Bronchial epithelial cell (primary cell): ENCODE measurements around the gene FHIT. TPM values are rescaled to one million over a fixed set of nuclear protein-coding genes. Genes with fewer than 3 reads are reported as not detected.

Experiments used
- DNase-seq: peaks from one replicate; pipeline ENCODE4 v3.0.0-alpha.2; 2010; ENCODE audit warnings: low read depth
- FAIRE-seq: peaks from 2 replicates; lab custom pipeline; 2011; peaks lifted over from hg19 to GRCh38; lab: Jason Lieb, UNC
- H3K27me3 ChIP-seq: 2 replicates; pipeline ENCODE4 v1.5.1; 2011; ENCODE audit warnings: low read length; ENCODE audit not compliant: control insufficient read depth, insufficient read depth
- H3K36me3 ChIP-seq: 2 replicates; pipeline ENCODE4 v1.5.1; 2011; ENCODE audit warnings: low read length; ENCODE audit not compliant: control insufficient read depth, insufficient read depth
- H3K4me3 ChIP-seq: 2 replicates; pipeline ENCODE4 v1.5.1; 2011; ENCODE audit warnings: mild to moderate bottlenecking, low read depth, low read length, control low read depth
- CTCF ChIP-seq: IDR thresholded peaks from 2 replicates; pipeline ENCODE4 v1.5.1; 2011; ENCODE audit warnings: mild to moderate bottlenecking, moderate library complexity, low read length, control low read depth, inconsistent platforms; ENCODE audit not compliant: insufficient read depth, severe bottlenecking
- total RNA-seq: library from RNA; depleted of rRNA; stranded (reverse); fragments of >200 nt; gene quantifications from 2 replicates; pipeline ENCODE4 v1.2.1, GENCODE V29; 2014

The FHIT gene
- total RNA-seq, 1 donor from 2014 or later: 1.6 TPM

- no peak overlapping the region for H3K4me3 ChIP-seq
- no peak for DNase-seq
These were observed 1418.5 kb downstream of the FHIT start for GRCh38 chr3:59832702-59833101.

GRCh38 chr3:59832241-59832640 lies 1419.0 kb downstream of the FHIT start:
- TF ChIP-seq CTCF: no peak
- DNase-seq (no peak), FAIRE-seq (no peak)
- no peak overlapping the region for H3K4me3 ChIP-seq
- no peaks in the 10 kb centered on the region for H3K36me3 ChIP-seq
- no peaks in the 10 kb centered on the region for H3K27me3 ChIP-seq

More at GRCh38 chr3:59832702-59833101, 1418.5 kb downstream of the FHIT start:
- H3K36me3 ChIP-seq: no peaks in the 10 kb centered on the region
- FAIRE-seq: no peak
- TF ChIP-seq CTCF: no peak
- no peaks in the 10 kb centered on the region for H3K27me3 ChIP-seq

- TF ChIP-seq CTCF: no peak
- DNase-seq (no peak), FAIRE-seq (no peak)
- no peaks in the 10 kb centered on the region for H3K36me3 ChIP-seq
- no peak overlapping the region for H3K4me3 ChIP-seq
- H3K27me3 ChIP-seq: no peaks in the 10 kb centered on the region
These were observed 1419.9 kb downstream of the FHIT start for GRCh38 chr3:59831394-59831793.

GRCh38 chr3:59829527-59829926 lies 1421.7 kb downstream of the FHIT start:
- DNase-seq (no peak), FAIRE-seq (no peak)
- Histone ChIP-seq H3K27me3 (no peaks in the 10 kb centered on the region), H3K36me3 (no peaks in the 10 kb centered on the region), H3K4me3 (no peak overlapping the region)
- TF ChIP-seq CTCF: no peak

- no peak for TF ChIP-seq CTCF
- FAIRE-seq (no peak), DNase-seq (no peak)
- Histone ChIP-seq H3K36me3 (no peaks in the 10 kb centered on the region), H3K4me3 (no peak overlapping the region), H3K27me3 (no peaks in the 10 kb centered on the region)
These were observed 1426.4 kb downstream of the FHIT start for GRCh38 chr3:59824876-59825275.

GRCh38 chr3:59821274-59821673 lies 1430.0 kb downstream of the FHIT start:
- DNase-seq: no peak
- H3K36me3 ChIP-seq: no peaks in the 10 kb centered on the region
- TF ChIP-seq CTCF: no peak
- no peaks in the 10 kb centered on the region for H3K27me3 ChIP-seq
- no peak for FAIRE-seq
- no peak overlapping the region for H3K4me3 ChIP-seq
